Smooth muscle cell (in vitro differentiated cells): ENCODE measurements around the gene TCERG1L. TPM values are rescaled to one million over a fixed set of nuclear protein-coding genes. Genes with fewer than 3 reads are reported as not detected.

Source experiments
- DNase-seq: peaks from one replicate; lab custom pipeline; 2025; ENCODE audit not compliant: unreplicated experiment; lab: John Stamatoyannopoulos, UW
- H2AFZ ChIP-seq: fragments of 200-600 bp; sonication (generic); 2 replicates; pipeline ENCODE4 v1.6.0; 2016; ENCODE audit warnings: antibody characterized with exemption, low read depth, mild to moderate bottlenecking
- H3F3A ChIP-seq: fragments of 200-600 bp; sonication (generic); 2 replicates; pipeline ENCODE4 v1.6.0; 2017; ENCODE audit warnings: antibody characterized with exemption, low read depth
- H3K27ac ChIP-seq: fragments of 200-600 bp; sonication (generic); 2 replicates; pipeline ENCODE4 v1.5.1; 2016; ENCODE audit warnings: low read depth, mild to moderate bottlenecking
- H3K27me3 ChIP-seq: fragments of 200-600 bp; sonication (generic); 2 replicates; pipeline ENCODE4 v1.6.1; 2016; ENCODE audit warnings: low read depth, mild to moderate bottlenecking
- H3K36me3 ChIP-seq: fragments of 200-600 bp; sonication (generic); 2 replicates; pipeline ENCODE4 v1.5.1; 2016; ENCODE audit warnings: low read depth
- H3K4me1 ChIP-seq: fragments of 200-600 bp; sonication (generic); 2 replicates; pipeline ENCODE4 v1.5.1; 2016; ENCODE audit warnings: low read depth
- H3K4me2 ChIP-seq: fragments of 200-600 bp; sonication (generic); 2 replicates; pipeline ENCODE4 v1.6.0; 2016; ENCODE audit warnings: mild to moderate bottlenecking
- H3K4me3 ChIP-seq: fragments of 200-600 bp; sonication (generic); 2 replicates; pipeline ENCODE4 v1.5.1; 2016; ENCODE audit warnings: mild to moderate bottlenecking
- H3K79me2 ChIP-seq: fragments of 200-600 bp; sonication (generic); 2 replicates; pipeline ENCODE4 v1.6.0; 2016; ENCODE audit warnings: low read depth, mild to moderate bottlenecking
- H3K9ac ChIP-seq: fragments of 200-600 bp; sonication (generic); 2 replicates; pipeline ENCODE4 v1.6.0; 2016; ENCODE audit warnings: low read depth
- H3K9me3 ChIP-seq: fragments of 200-600 bp; sonication (generic); replicated peaks from 2 replicates; pipeline ENCODE4 v1.5.1; 2016; ENCODE audit warnings: low read depth
- H4K20me1 ChIP-seq: fragments of 200-600 bp; sonication (generic); 2 replicates; pipeline ENCODE4 v1.6.0; 2016; ENCODE audit warnings: low read depth
- WGBS: methylation state at CpG from one replicate; pipeline ENCODE4 v1.1.7; 2016; ENCODE audit warnings: low lambda C conversion rate; 5-methylcytosine and 5-hydroxymethylcytosine counted together
- polyA plus RNA-seq: library from polyadenylated mRNA; unstranded; fragments of >200 nt; fragmentation: Nextera tagmentation; extraction: Ambion mirVana; gene quantifications from 2 replicates; pipeline ENCODE4 v1.2.1, GENCODE V29; 2016
- total RNA-seq: library from RNA; depleted of rRNA; stranded (reverse); fragments of >200 nt; gene quantifications from 2 replicates; pipeline ENCODE4 v1.2.3, GENCODE V29; 2014
- TF ChIP-seq, protein P1 (sequence below): fragments of 200-600 bp; sonication (generic); IDR thresholded peaks from 2 replicates; pipeline ENCODE4 v1.5.1; 2017; ENCODE audit warnings: borderline replicate concordance, mild to moderate bottlenecking, antibody characterized with exemption; ENCODE audit not compliant: insufficient read depth, poor library complexity, severe bottlenecking

The TCERG1L gene
- total and polyA plus RNA-seq, 2 experiments from 2014 or later = not detected

DNA sequence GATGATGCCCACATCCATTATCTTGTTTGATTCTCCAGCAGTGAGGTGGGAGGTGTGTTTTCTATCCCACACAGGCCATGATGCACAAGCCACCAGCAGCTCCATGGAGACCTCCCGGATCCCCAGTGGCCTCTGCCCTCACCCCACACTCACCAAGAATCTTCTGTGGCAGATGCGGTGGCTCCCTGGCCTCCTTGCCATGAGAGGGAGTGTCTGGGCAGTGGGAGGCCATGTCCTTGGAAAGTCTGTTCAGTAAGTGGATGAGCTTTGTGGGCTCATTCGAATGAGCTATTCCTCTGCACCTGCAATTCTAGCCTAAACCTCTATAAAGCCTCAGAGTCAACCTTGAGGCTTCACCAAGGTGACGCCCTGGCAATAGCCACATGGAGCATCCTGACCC is 243.8 kb downstream of the TCERG1L start:
- H3K4me2 ChIP-seq = no peak overlapping the region
- H3K9ac ChIP-seq = no peak overlapping the region
- H3K9me3 ChIP-seq = no peaks in the 10 kb centered on the region
- no peaks in the 10 kb centered on the region for H3K4me1 ChIP-seq
- no peak overlapping the region for H3K4me3 ChIP-seq
- no peaks in the 10 kb centered on the region for H3K36me3 ChIP-seq
- H2AFZ ChIP-seq = no peak overlapping the region
- DNase-seq = no peak
- H3K27ac ChIP-seq = no peak overlapping the region
- TF ChIP-seq, protein P1, sequence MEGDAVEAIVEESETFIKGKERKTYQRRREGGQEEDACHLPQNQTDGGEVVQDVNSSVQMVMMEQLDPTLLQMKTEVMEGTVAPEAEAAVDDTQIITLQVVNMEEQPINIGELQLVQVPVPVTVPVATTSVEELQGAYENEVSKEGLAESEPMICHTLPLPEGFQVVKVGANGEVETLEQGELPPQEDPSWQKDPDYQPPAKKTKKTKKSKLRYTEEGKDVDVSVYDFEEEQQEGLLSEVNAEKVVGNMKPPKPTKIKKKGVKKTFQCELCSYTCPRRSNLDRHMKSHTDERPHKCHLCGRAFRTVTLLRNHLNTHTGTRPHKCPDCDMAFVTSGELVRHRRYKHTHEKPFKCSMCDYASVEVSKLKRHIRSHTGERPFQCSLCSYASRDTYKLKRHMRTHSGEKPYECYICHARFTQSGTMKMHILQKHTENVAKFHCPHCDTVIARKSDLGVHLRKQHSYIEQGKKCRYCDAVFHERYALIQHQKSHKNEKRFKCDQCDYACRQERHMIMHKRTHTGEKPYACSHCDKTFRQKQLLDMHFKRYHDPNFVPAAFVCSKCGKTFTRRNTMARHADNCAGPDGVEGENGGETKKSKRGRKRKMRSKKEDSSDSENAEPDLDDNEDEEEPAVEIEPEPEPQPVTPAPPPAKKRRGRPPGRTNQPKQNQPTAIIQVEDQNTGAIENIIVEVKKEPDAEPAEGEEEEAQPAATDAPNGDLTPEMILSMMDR = no peak
- H3F3A ChIP-seq = no peaks in the 10 kb centered on the region
- no peaks in the 10 kb centered on the region for H3K79me2 ChIP-seq
- no peaks in the 10 kb centered on the region for H4K20me1 ChIP-seq
- peaks cover 6% of the 10 kb centered on the region for H3K27me3 ChIP-seq
- WGBS = 91% methylated on average over 4 of the region's 4 CpGs

DNA sequence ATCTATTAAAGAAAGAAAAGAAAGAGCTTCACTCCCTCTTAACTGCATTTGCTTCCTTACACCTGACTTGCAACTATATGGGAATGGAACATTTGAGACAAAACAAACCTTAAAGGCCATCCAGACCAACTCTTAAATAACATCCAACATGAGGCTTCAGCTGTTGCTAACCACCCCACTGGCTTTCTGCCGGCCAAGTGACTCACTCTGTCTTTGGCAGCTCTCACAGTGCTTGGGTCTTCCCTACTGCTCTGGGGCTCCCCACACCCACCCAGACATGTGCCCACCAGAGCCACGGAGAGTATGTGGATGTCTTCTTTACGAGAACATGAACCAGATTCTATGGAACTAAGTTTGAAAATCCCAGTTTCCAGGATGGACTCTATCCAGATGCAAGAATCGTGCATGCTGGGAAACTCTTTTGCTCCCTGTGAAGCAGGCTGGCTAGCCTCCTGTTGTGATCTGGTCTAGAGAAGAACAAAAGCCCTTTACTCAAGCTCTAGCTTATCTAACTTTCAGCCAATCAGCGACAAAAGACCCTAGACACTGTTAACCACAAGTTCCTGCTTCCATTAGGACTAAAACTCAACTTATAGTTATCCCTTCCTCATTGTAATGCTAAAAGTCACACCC is 245.7 kb downstream of the TCERG1L start:
- Histone ChIP-seq H4K20me1 (no peaks in the 10 kb centered on the region), H3F3A (no peaks in the 10 kb centered on the region), H3K79me2 (no peaks in the 10 kb centered on the region), H3K27ac (no peak overlapping the region), H3K9me3 (no peaks in the 10 kb centered on the region), H3K27me3 (peaks cover 6% of the 10 kb centered on the region), H3K4me3 (no peak overlapping the region), H3K36me3 (no peaks in the 10 kb centered on the region), H3K4me2 (no peak overlapping the region), H2AFZ (no peak overlapping the region), H3K4me1 (no peaks in the 10 kb centered on the region), H3K9ac (no peak overlapping the region)
- WGBS = 67% methylated on average over 5 of the region's 5 CpGs
- TF ChIP-seq, protein P1 = no peak
- no peak for DNase-seq

DNA sequence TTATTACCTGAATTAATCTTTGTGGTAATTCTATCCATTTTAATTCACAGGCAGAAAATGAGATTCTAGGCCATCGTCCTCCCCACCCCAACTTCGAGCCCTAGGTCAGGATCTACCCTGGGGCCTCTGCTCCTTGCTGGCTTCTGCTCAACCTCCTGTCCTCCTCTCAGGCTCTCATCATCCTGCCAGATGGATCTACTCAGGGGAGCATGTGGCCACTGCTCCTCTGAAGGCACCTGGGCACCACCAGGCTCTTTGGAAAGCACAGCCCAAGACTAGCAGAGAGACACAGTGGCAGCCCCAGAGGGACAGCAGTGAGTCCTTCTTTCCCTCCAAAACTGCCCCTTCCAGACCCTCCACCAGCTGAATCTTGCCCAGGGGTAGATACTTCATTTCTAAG is 248.2 kb downstream of the TCERG1L start:
- no peaks in the 10 kb centered on the region for H3K4me1 ChIP-seq
- no peaks in the 10 kb centered on the region for H3K36me3 ChIP-seq
- no peak overlapping the region for H3K4me2 ChIP-seq
- H3K27ac ChIP-seq = no peak overlapping the region
- no peak for DNase-seq
- H3K4me3 ChIP-seq = no peak overlapping the region
- H3K9me3 ChIP-seq = no peaks in the 10 kb centered on the region
- H3K27me3 ChIP-seq = peaks cover 6% of the 10 kb centered on the region
- no peaks in the 10 kb centered on the region for H3K79me2 ChIP-seq
- H3K9ac ChIP-seq = no peak overlapping the region
- H3F3A ChIP-seq = no peaks in the 10 kb centered on the region
- 93% methylated on average over 2 of the region's 2 CpGs for WGBS
- no peaks in the 10 kb centered on the region for H4K20me1 ChIP-seq
- TF ChIP-seq, protein P1 = no peak
- no peak overlapping the region for H2AFZ ChIP-seq

DNA sequence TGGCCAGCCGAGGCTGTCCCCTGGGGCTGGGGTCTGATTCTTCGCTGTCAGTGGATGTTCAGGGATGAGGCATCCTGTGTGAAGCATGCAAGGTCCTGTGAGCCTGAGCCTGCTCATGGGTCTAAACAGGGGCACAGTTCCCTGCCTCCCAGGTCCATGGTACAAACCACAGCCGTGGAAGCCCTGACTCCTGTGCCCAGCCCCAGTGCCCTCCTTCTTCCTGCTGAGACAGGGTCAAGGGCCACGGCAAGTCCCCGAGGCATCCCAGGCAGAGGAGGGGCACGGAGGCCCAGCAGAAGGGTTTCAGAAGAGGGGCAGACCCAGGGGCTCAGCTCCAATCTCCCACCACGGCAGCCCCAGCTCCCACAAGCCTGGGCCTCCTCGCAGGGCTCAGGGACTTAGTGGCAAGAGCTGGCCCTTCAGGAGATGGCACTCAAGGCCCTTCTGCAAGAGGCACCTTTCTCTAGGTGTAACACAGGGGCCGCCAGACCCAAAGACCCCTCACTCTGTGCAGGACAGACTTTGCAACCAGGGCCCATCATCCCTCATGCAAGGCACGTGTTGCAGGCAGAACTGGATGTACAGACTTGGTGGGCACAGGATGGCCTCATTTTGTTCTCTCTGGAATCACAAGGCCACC is 248.8 kb downstream of the TCERG1L start:
- H3K9me3 ChIP-seq = no peaks in the 10 kb centered on the region
- DNase-seq = no peak
- H3K9ac ChIP-seq = no peak overlapping the region
- peaks cover 6% of the 10 kb centered on the region for H3K27me3 ChIP-seq
- no peaks in the 10 kb centered on the region for H3K36me3 ChIP-seq
- H3K4me1 ChIP-seq = no peaks in the 10 kb centered on the region
- WGBS = 90% methylated on average over 10 of the region's 10 CpGs
- no peaks in the 10 kb centered on the region for H3K79me2 ChIP-seq
- H4K20me1 ChIP-seq = no peaks in the 10 kb centered on the region
- H3K4me3 ChIP-seq = no peak overlapping the region
- no peak overlapping the region for H3K4me2 ChIP-seq
- no peaks in the 10 kb centered on the region for H3F3A ChIP-seq
- no peak overlapping the region for H3K27ac ChIP-seq
- TF ChIP-seq, protein P1 = no peak
- H2AFZ ChIP-seq = no peak overlapping the region
